Testis (tissue), 2 donors: Measurements from ENCODE around the gene SRL.

Experiments used
- CTCF ChIP-seq, 3 experiments: fragments of 450-650 bp in 2 of 3; fragments of 200-600 bp in 1 of 3; sonication (generic) in 1 of 3; IDR thresholded peaks; one replicate each; pipeline ENCODE4 v1.5.1; 2016 to 2019; ENCODE audit warnings: antibody characterized with exemption in 3 of 3, mild to moderate bottlenecking in 2 of 3, moderate library complexity in 1 of 3
- POLR2A ChIP-seq: fragments of 450-650 bp; IDR thresholded peaks from one replicate; pipeline ENCODE4 v1.6.1; 2017; ENCODE audit warnings: antibody characterized with exemption, mild to moderate bottlenecking, moderate library complexity

GRCh38 chr16:4216596-4216995 is 25.3 kb downstream of the SRL start:
- TF ChIP-seq CTCF (IDR thresholded peaks at IDR 0.05) (no peak), POLR2A (no peak)
